ENCODE results near the gene RPH3AL.

RPH3AL gene

DNA sequence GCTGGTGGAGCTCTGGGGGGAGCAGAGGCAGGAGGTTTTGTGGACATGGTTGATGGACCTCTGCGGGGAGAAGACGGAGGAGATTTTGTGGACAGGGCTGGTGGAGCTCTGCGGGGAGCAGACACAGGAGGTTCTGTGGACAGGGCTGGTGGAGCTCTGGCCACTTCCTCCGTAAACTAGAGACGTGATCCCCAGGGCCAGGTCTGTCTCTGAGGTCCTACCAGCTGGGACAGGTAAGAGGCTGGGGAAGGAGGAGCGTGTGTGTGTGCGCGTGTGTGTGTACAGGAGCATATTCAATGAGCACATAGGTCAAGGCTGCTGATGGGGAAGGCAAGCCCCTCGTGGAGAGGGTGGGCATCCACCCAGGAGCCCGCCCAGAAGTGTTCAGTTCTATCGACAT lies 20.6 kb downstream of the RPH3AL start:
- TF ChIP-seq, protein P1, sequence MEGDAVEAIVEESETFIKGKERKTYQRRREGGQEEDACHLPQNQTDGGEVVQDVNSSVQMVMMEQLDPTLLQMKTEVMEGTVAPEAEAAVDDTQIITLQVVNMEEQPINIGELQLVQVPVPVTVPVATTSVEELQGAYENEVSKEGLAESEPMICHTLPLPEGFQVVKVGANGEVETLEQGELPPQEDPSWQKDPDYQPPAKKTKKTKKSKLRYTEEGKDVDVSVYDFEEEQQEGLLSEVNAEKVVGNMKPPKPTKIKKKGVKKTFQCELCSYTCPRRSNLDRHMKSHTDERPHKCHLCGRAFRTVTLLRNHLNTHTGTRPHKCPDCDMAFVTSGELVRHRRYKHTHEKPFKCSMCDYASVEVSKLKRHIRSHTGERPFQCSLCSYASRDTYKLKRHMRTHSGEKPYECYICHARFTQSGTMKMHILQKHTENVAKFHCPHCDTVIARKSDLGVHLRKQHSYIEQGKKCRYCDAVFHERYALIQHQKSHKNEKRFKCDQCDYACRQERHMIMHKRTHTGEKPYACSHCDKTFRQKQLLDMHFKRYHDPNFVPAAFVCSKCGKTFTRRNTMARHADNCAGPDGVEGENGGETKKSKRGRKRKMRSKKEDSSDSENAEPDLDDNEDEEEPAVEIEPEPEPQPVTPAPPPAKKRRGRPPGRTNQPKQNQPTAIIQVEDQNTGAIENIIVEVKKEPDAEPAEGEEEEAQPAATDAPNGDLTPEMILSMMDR (conservative IDR thresholded peaks at IDR 0.05) = no peak
- H3K27ac ChIP-seq = no peak overlapping the region

DNA sequence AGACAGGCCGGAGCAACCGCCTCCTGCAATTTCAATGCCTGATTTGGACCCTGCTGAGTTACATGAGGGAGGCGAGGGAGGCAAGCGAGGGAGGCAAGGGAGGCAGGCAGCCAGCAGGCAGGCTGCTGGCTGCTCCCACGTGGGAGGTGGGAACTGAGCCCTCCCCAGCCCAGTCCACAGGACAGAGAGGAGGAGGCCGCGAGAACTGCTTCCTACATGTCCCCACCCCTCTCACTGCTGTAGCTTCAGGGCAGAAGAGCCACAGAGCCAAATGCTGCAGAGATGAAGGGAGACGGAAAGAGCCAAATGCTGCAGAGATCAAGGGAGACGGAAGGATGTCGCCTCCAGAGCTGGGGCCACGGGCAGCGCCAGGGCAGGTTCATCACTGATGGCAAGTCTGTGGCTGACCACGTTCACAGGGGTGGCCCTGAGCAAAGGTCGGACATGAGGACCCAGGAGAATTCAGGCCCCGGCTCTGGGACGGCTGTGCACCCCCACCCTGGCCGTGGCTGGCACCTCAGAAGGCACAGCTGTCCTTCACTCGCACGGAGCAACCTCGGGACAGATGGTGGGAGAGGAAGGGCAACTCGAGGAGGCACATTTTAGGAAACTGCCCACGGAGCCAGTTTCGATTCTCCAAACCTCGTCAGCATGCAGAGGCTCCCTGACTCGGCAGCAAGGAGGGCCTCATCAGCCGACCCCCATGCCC lies 21.5 kb downstream of the RPH3AL start:
- TF ChIP-seq, protein P1 (conservative IDR thresholded peaks at IDR 0.05) = no peak
- no peak overlapping the region for H3K27ac ChIP-seq

DNA sequence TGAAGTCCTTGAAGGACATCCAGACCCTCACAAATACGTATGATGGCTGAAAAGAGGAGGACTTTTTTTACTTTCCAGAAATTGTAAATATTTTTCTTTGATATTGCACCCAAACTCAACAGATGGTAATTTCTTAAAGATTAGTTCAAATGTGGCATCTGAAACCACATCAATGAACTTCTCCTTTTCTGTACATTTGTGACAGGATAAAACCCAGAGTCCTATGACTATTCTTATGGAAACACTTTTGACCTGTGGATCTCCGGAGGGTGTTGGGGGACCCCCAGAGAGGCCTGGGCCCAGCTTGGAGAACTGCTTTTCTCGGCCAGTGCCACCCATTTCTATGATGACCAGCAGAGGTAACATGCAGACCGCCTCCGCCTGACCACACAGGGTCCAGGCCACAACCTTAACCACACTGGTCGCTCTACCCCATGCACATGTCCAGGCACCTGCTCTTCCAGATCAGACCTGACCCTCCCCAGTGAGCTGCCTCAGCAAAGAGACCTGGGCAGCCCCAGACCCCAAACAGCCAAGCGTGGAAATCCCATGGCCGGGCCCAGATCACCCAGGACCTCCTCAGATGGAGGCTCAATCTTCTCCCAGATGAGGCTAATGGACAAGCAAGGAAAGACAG lies 22.7 kb downstream of the RPH3AL start:
- TF ChIP-seq, protein P1 (conservative IDR thresholded peaks at IDR 0.05) = no peak
- H3K27ac ChIP-seq = no peak overlapping the region

DNA sequence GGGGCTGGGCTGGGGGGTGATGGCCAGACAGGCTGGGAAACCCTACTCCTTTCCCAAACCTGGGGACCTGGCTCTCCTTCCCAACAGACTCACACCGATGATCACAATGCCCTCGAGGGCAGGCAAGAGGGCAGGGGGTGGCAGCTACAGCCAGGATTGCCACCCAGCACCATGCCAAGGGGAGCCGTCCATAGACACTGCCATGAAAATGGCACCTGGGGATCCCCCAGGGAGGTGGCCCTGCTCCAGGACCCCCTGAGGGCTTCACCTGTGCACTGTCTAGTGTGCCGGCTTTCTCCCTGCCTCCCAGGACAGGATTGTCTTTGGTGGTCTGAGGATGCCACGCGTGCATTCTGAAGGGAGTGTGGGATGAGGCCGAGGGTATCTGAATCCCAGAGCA lies 24.6 kb downstream of the RPH3AL start:
- TF ChIP-seq, protein P1 (conservative IDR thresholded peaks at IDR 0.05) = no peak
- no peak overlapping the region for H3K27ac ChIP-seq

DNA sequence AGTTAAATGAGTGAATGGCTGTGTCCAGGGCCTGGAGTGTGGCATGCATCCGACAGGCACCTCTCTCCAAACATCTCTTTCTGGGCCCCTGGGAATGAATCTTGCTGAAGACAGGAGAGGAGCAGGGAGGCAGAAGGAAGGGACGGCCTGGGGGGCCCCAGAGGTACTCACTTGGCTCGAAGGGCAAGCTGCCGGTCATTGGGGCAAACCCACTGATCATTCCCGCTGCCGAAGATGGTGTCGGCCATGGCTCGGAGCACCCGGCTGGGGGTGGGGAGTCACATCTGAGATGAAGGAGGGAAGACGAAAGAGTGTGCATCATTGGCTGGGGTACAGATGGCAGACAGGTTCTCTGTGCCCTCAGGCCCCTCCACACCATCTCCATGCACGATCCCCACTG lies 25.3 kb downstream of the RPH3AL start:
- TF ChIP-seq, protein P1 (conservative IDR thresholded peaks at IDR 0.05) = no peak
- no peak overlapping the region for H3K27ac ChIP-seq

GRCh38 chr17:326010-326621 lies 26.5 kb downstream of the RPH3AL start:
- TF ChIP-seq, protein P1 (conservative IDR thresholded peaks at IDR 0.05) = no peak

DNA sequence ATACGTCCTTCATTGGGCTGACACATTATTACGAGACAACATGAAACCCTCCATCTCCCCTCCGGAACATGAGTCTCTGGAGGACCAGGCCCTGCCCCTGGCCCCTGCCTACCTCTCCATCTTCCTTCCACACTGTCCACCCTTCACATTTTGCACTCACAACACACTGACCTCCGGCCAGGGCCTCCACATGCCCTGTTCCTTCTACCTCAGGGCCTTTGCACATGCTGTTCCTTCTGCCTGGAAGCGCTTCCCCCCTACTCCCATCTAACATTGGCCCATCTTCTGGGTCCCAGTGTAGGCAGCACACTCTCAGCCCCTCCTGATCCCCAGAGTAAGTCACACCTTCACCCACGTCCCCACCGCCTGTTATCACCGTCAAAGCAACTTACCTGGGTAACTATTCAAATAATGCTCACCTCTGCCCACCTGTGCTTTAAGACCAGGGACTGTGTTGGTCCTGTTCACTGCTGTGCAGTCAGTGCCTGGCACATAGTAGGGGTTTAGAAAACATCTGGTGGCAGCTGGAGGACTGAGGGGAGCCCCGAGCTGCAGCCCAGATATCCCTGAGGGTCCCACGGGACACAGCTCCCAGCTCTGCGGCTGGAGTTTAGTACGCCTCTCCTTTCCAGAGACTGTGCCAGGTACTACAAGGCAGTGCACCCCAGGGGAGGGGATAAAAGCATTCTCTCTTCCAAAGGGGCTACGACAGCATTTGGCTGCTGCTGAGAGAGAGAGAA lies 27.2 kb downstream of the RPH3AL start:
- H3K27ac ChIP-seq = no peak overlapping the region
- TF ChIP-seq, protein P1 (conservative IDR thresholded peaks at IDR 0.05) = no peak

More at GRCh38 chr17:326010-326621, 26.5 kb downstream of the RPH3AL start:
- no peak overlapping the region for H3K27ac ChIP-seq

Data from VCaP (cell line).